Suppressor macrophage treated with lipopolysaccharide for 1 hour (primary cell): ENCODE measurements around the gene NCCRP1.
A peak's percentile ranks its signal among the peaks of the same experiment; 100 is the strongest.

Experiments used
- DNase-seq, 3 donors: peaks; one replicate each; pipeline ENCODE4 v3.0.0-alpha.2; 2020 to 2022

The NCCRP1 gene

GRCh38 chr19:39181500-39182173, 15.1 kb upstream of the NCCRP1 start:
- no peak for DNase-seq

GRCh38 chr19:39182174-39182505, 14.6 kb upstream of the NCCRP1 start:
- DNase-seq: no peak

- no peak for DNase-seq
Measured at GRCh38 chr19:39183104-39183503, 13.7 kb upstream of the NCCRP1 start.

- DNase-seq: no peak
Measured at GRCh38 chr19:39186391-39186790, 10.4 kb upstream of the NCCRP1 start.

GRCh38 chr19:39187552-39187943, 9.2 kb upstream of the NCCRP1 start:
- DNase-seq: no peak

- no peak for DNase-seq
Measured at GRCh38 chr19:39188960-39189359, 7.8 kb upstream of the NCCRP1 start.

- DNase-seq: no peak
Measured at GRCh38 chr19:39190768-39191167, 6.0 kb upstream of the NCCRP1 start.

- DNase-seq: no peak
Measured at GRCh38 chr19:39192846-39193245, 3.9 kb upstream of the NCCRP1 start.

- peak; percentile 13 to 71 (median 29) for DNase-seq
Measured at GRCh38 chr19:39193803-39194202, 3.0 kb upstream of the NCCRP1 start.

- no peak for DNase-seq
Measured at GRCh38 chr19:39194832-39195542, 1.8 kb upstream of the NCCRP1 start.

- no peak for DNase-seq
Measured at GRCh38 chr19:39195755-39196154, 1.0 kb upstream of the NCCRP1 start.

GRCh38 chr19:39196320-39196719, 444 bp upstream of the NCCRP1 start:
- DNase-seq: no peak

GRCh38 chr19:39197808-39198207, 1.0 kb downstream of the NCCRP1 start:
- DNase-seq: no peak

GRCh38 chr19:39199025-39199424, 2.3 kb downstream of the NCCRP1 start:
- DNase-seq: peak in 1 of 3 donors; percentile 23

- no peak for DNase-seq
Measured at GRCh38 chr19:39200066-39200802, 3.5 kb downstream of the NCCRP1 start.

GRCh38 chr19:39200803-39201115, 4.0 kb downstream of the NCCRP1 start:
- DNase-seq: no peak

GRCh38 chr19:39202998-39203355, 6.2 kb downstream of the NCCRP1 start:
- no peak for DNase-seq

GRCh38 chr19:39203372-39204341, 6.9 kb downstream of the NCCRP1 start, which contains the start of gene SYCN:
TSS of gene SYCN (minus strand) at chr19:39204263. CDS start at chr19:39204254, 9 bp downstream.
- DNase-seq: no peak

- no peak for DNase-seq
Measured at GRCh38 chr19:39205449-39205764, 8.6 kb downstream of the NCCRP1 start.

GRCh38 chr19:39206122-39206521, 9.4 kb downstream of the NCCRP1 start:
- no peak for DNase-seq

GRCh38 chr19:39207293-39207836, 10.6 kb downstream of the NCCRP1 start:
- no peak for DNase-seq

- DNase-seq: no peak
Measured at GRCh38 chr19:39208175-39208795, 11.5 kb downstream of the NCCRP1 start.
